Measurements from ENCODE around the gene ABL2. TPM values are rescaled to one million over a fixed set of nuclear protein-coding genes. Genes with fewer than 3 reads are reported as not detected.
A peak's percentile ranks its signal among the peaks of the same experiment; 100 is the strongest.

The ABL2 gene
- polyA plus RNA-seq, 2 of the 4 experiments (the other 2 are of a cell fraction) = 12.4 TPM

GRCh38 chr1:179089827-179090482 lies 139.5 kb downstream of the ABL2 start:
- no peak for ATAC-seq
- H3K4me2 ChIP-seq = no peak overlapping the region
- 85% methylated on average over 14 of the region's 16 CpGs for WGBS (ENCODE audit: missing lambda C conversion rate)
- H3K4me3 ChIP-seq = no peak overlapping the region
- ChIA-PET CTCF (interaction anchor here (1.0 to 4.6 kb wide), 6 partner anchors 11 to 558 kb away, joined by 3 to 17 read pairs (median 4); no protein-coding TSS in a partner anchor), POLR2A (interaction anchor here (0.6 kb wide), 1 partner anchor 189 kb away, joined by 6 read pairs; no protein-coding TSS in a partner anchor)
- FAIRE-seq = no peak
- peaks cover 32% of the 10 kb centered on the region for H3K4me1 ChIP-seq
- peak overlapping the region in 1 of 2 experiments; percentile 84; a peak in 3 of 6 replicates for H3K27ac ChIP-seq
- no peak for DNase-seq (ENCODE audit: low read depth in 1 of 2, low spot score in 1 of 2)
- H3K9me3 ChIP-seq = no peaks in the 10 kb centered on the region
- TF ChIP-seq CBX2 (IDR thresholded peaks at IDR 0.05; ENCODE audit: borderline replicate concordance, low read depth) (no peak), ZSCAN20 (CRISPR knock-in tag; IDR thresholded peaks at IDR 0.05) (no peak), PHF8 (IDR thresholded peaks at IDR 0.05; ENCODE audit: borderline replicate concordance, low read depth) (no peak), NFE2L2 (conservative IDR thresholded peaks at IDR 0.05; ENCODE audit: low read length) (no peak), ZFP36 (IDR thresholded peaks at IDR 0.05; ENCODE audit: borderline replicate concordance, partially characterized antibody) (no peak)

GRCh38 chr1:179087665-179088064 lies 141.8 kb downstream of the ABL2 start:
- FAIRE-seq = no peak
- ATAC-seq = no peak
- CTCF ChIA-PET = interaction anchor here (1.0 to 4.6 kb wide), 9 partner anchors 9 to 544 kb away, joined by 3 to 17 read pairs (median 5); no protein-coding TSS in a partner anchor

More at GRCh38 chr1:179087665-179088064, 141.8 kb downstream of the ABL2 start:
- peak overlapping the region in 1 of 2 experiments; percentile 24; a peak in 1 of 6 replicates for H3K27ac ChIP-seq
- no peak for DNase-seq (ENCODE audit: low read depth in 1 of 2, low spot score in 1 of 2)
- TF ChIP-seq ESRRA (IDR thresholded peaks at IDR 0.05; ENCODE audit: borderline replicate concordance, low read length) (no peak), MAFK (IDR thresholded peaks at IDR 0.05; ENCODE audit: partially characterized antibody) (no peak), RARB (CRISPR knock-in tag; IDR thresholded peaks at IDR 0.05) (no peak), ATOH8 (CRISPR knock-in tag; IDR thresholded peaks at IDR 0.05; ENCODE audit: low read depth) (no peak), MYC (IDR thresholded peaks at IDR 0.05; ENCODE audit: borderline replicate concordance, low read length) (no peak), HDAC2 (IDR thresholded peaks at IDR 0.05) (no peak), USF2 (IDR thresholded peaks at IDR 0.05) (no peak), EHMT2 (IDR thresholded peaks at IDR 0.05; ENCODE audit: low read depth) (no peak), MAZ (IDR thresholded peaks at IDR 0.05; ENCODE audit: borderline replicate concordance, low read depth, low read length) (no peak), SMC3 (IDR thresholded peaks at IDR 0.05) (no peak), FOSL2 (IDR thresholded peaks at IDR 0.05) (no peak), FOSL2 (CRISPR knock-in tag; IDR thresholded peaks at IDR 0.05) (no peak), POLR2A (IDR thresholded peaks at IDR 0.05; ENCODE audit: low read length) (no peak), CEBPB (IDR thresholded peaks at IDR 0.05) (no peak), ELK1 (IDR thresholded peaks at IDR 0.05; ENCODE audit: low read depth, low read length) (no peak), BCL3 (IDR thresholded peaks at IDR 0.05) (no peak), ZC3H11A (IDR thresholded peaks at IDR 0.05) (no peak), ZNF302 (CRISPR knock-in tag; IDR thresholded peaks at IDR 0.05) (no peak), HOXB13 (CRISPR knock-in tag; IDR thresholded peaks at IDR 0.05; ENCODE audit: low read depth) (no peak)
- no peak overlapping the region for H3K4me3 ChIP-seq
- WGBS (ENCODE audit: missing lambda C conversion rate) = 92% methylated on average over 7 of the region's 11 CpGs
- H3K4me1 ChIP-seq = peaks cover 41% of the 10 kb centered on the region
- POLR2A ChIA-PET = no interaction called here
- no peaks in the 10 kb centered on the region for H3K9me3 ChIP-seq
- no peak overlapping the region for H3K4me2 ChIP-seq

Measured in A549 (cell line).